Heart right ventricle (tissue), 16 donors: ENCODE measurements around the gene SPRED3. TPM values are rescaled to one million over a fixed set of nuclear protein-coding genes. Genes with fewer than 3 reads are reported as not detected.
A peak's percentile ranks its signal among the peaks of the same experiment; 100 is the strongest.

Source experiments
- ATAC-seq, 8 donors: fragments of 200-7000 bp; cut with Tn5 transposase; one replicate each; pipeline ENCODE4 v1.9.1; 2020; ENCODE audit warnings: mild to moderate bottlenecking in 8 of 8, moderate library complexity in 8 of 8, moderate number of reproducible peaks in 1 of 8
- DNase-seq, 2 donors: peaks; one replicate each; pipeline ENCODE4 v3.0.0-alpha.2; 2020
- H3K27ac ChIP-seq, 10 donors: fragments of 200-600 bp; sonication (generic) in 2 of 10; one replicate each; pipeline versions ENCODE4 v1.5.0 to v1.8.0; 2020 to 2022; ENCODE audit warnings: mild to moderate bottlenecking in 3 of 10
- H3K27me3 ChIP-seq, 7 donors: fragments of 200-600 bp; one replicate each; pipeline ENCODE4 v1.8.0; 2021 to 2022; ENCODE audit warnings: mild to moderate bottlenecking in 2 of 7
- H3K36me3 ChIP-seq, 9 donors: fragments of 200-600 bp; sonication (generic) in 1 of 9; one replicate each; pipeline versions ENCODE4 v1.5.0 to v1.8.0; 2020 to 2022; ENCODE audit warnings: mild to moderate bottlenecking in 2 of 9
- H3K4me1 ChIP-seq, 9 donors: fragments of 200-600 bp; sonication (generic) in 1 of 9; one replicate each; pipeline versions ENCODE4 v1.5.0 to v1.8.0; 2020 to 2022; ENCODE audit warnings: mild to moderate bottlenecking in 4 of 9
- H3K4me3 ChIP-seq, 10 donors: fragments of 200-600 bp; sonication (generic) in 2 of 10; one replicate each; pipeline versions ENCODE4 v1.5.0 to v1.8.0; 2020 to 2022; ENCODE audit warnings: mild to moderate bottlenecking in 7 of 10, moderate library complexity in 2 of 10
- H3K9me3 ChIP-seq, 11 donors: fragments of 200-600 bp in 10 of 11; sonication (generic) in 2 of 11; one replicate each; pipeline versions ENCODE4 v1.5.0 to v1.8.0; 2013 to 2022; ENCODE audit warnings: mild to moderate bottlenecking in 2 of 11, control low read depth in 1 of 11, moderate library complexity in 1 of 11
- WGBS, 2 donors: extraction: QIAGEN DNeasy Blood & Tissue Kit; methylation state at CpG; one replicate each; pipeline ENCODE4 v1.1.7; 2013; ENCODE audit warnings: inconsistent platforms in 1 of 2; 5-methylcytosine and 5-hydroxymethylcytosine counted together
- intact Hi-C, 10 donors: fragments of 100-400 bp; cut with DNase I; formaldehyde crosslinking; loops; one replicate each; pipeline versions ENCODE4 v1.11.1 to v1.14.2; 2022
- polyA plus RNA-seq, 2 donors: library from polyadenylated mRNA; stranded (reverse); fragments of 200-250 nt; gene quantifications; one replicate each; pipeline ENCODE4 v1.2.3, GENCODE V29; 2013
- total RNA-seq, 10 donors: library from RNA; stranded (reverse); fragmentation: NEBNext Ultra II Directional in 3 of 10; extraction: Animal tissue kit (Norgen Biotek cat#: 25700) in 3 of 10; gene quantifications; one replicate each; pipeline versions ENCODE4 v1.2.1 to v1.2.4, GENCODE V29; 2021 to 2023
- TF ChIP-seq, protein P1 (sequence below), 9 donors: fragments of 200-600 bp; sonication (generic) in 2 of 9; IDR thresholded peaks; one replicate each; pipeline versions ENCODE4 v1.5.0 to v1.8.0; 2021 to 2022; ENCODE audit warnings: antibody characterized with exemption in 9 of 9, mild to moderate bottlenecking in 5 of 9, moderate library complexity in 1 of 9
- donor health status: Arrhythmogenic right ventricular cardiomyopathy.
- donor health status: ischemic (EF 13 %, LVEDD 7.1; RV severe dilation, severe dysfunction).
- donor health status: healthy with polysubstance abuse.
- donor health status: DM: no; HTN: yes; CAD: no.
- donor health status: DM: no; HTN: no; CAD: no.
- donor health status: ischemic (EF 25% LVEDD 6.9; RV normal size, moderate dysfunction).
- donor health status: ischemic (EF 25% LVEDD 5.7; RV mildly dilated, moderate dysfunction).
- donor health status: healthy.
- donor health status: DM: yes; HTN: yes; CAD: no.
- donor health status: Ischemic cardiomyopathy.
- donor health status: ischemic (EF 35%, LVEDD 5.7; RV mildly dilated, moderate dysfunction).
- donor health status: nonischemic (EF 11% LVEDD 7.7; RV severe dilation, severe dysfunction).
- donor health status: DM: yes; HTN: yes; CAD: no.
- donor health status: PGD.
- donor health status: ischemic (EF 29% LVEDD 5.4; RV normal size, mild dysfunction).
- donor health status: nonischemic (EF 23%, LVEDD 6.1; RV moderate dilation, normal function).

SPRED3 gene
- total and polyA plus RNA-seq, 12 donors = 0.17 to 1.7 (median 0.54) TPM

DNA sequence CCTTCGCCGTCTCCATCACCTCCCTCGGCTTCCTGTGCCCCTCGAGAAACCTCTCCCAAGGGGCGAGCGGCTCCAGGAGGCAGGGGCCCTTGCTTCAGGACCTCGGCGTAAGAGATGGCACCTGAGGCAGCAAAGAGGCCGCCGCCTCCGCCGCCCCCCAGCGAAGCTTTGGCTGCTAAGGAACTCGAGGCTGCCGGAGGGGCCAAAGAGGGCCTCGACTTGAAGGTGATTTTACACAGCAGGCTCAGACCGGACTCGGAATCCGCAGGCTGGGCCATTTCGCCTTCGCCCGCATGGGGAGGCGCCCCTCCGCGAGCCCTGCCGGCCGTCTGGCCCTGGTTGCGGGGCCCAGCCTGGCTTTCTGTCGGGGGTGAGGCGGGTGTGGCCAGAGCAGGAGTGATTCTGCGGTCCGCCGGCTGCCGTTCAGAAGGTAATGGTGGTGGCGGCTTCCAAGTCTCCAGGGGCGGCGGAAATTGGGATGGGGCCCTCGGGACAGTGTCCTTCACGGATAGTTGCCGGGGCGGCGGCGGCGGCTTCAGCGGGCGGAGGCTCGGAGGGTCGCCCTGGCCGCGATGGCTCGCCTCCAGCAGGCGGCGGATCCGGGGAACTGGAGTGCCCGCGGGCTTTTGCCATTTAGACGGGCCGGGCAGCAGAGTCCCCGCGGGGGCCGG is 2.1 kb upstream of the SPRED3 start:
- H3K27me3 ChIP-seq = peaks cover 0 to 57% (median 0%) of the 10 kb centered on the region in 7 donors
- H3K4me1 ChIP-seq = peaks cover 15 to 47% (median 33%) of the 10 kb centered on the region in 9 donors
- TF ChIP-seq, protein P1, sequence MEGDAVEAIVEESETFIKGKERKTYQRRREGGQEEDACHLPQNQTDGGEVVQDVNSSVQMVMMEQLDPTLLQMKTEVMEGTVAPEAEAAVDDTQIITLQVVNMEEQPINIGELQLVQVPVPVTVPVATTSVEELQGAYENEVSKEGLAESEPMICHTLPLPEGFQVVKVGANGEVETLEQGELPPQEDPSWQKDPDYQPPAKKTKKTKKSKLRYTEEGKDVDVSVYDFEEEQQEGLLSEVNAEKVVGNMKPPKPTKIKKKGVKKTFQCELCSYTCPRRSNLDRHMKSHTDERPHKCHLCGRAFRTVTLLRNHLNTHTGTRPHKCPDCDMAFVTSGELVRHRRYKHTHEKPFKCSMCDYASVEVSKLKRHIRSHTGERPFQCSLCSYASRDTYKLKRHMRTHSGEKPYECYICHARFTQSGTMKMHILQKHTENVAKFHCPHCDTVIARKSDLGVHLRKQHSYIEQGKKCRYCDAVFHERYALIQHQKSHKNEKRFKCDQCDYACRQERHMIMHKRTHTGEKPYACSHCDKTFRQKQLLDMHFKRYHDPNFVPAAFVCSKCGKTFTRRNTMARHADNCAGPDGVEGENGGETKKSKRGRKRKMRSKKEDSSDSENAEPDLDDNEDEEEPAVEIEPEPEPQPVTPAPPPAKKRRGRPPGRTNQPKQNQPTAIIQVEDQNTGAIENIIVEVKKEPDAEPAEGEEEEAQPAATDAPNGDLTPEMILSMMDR (IDR thresholded peaks at IDR 0.05) = no peak
- H3K9me3 ChIP-seq = no peaks in the 10 kb centered on the region
- DNase-seq (no peak), ATAC-seq (peak in 1 of 8 donors; percentile 4)
- H3K36me3 ChIP-seq = peaks cover 0 to 51% (median 29%) of the 10 kb centered on the region in 9 donors
- peak overlapping the region in 1 of 10 donors; percentile 87 for H3K27ac ChIP-seq
- WGBS, 2 donors = 52 to 56% methylated on average over 61 of the region's 61 CpGs
- intact Hi-C loops = no loop called here
- H3K4me3 ChIP-seq = peak overlapping the region in 3 of 10 donors; percentile 57 to 64 (median 59)

DNA sequence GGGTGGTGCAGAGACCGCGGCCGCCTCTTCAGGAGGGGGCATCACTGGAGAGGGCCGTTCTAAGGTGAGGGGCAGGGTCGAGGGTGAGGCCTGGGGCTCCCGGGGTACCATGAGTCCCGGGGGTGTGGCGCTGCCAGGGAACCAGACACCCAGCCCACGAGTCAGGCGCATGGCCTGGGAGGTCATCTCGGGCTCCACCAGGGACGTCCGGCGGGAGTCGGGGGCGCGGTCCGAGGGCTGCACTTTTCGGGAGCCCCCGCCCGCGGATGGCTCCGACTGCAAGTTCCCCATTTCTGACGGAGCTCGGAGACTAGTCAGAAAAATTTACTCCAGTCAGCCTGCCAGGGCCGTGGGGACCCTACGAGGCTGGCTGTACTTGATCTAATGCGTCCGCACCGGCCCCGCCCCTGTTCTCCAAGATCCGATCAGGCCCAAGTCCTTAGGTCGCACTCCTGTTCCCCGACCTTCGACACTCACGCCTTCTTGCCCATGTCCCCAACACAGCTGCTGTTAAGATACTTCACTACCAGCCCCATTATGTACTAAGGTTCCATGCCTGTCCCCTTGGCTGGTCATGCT is 1.4 kb upstream of the SPRED3 start:
- TF ChIP-seq, protein P1 (IDR thresholded peaks at IDR 0.05) = no peak
- H3K27me3 ChIP-seq = peaks cover 0 to 63% (median 0%) of the 10 kb centered on the region in 7 donors
- peak overlapping the region; percentile 33 to 64 (median 54) for H3K4me3 ChIP-seq
- intact Hi-C loops = no loop called here
- peak overlapping the region in 3 of 10 donors; percentile 43 to 87 (median 52) for H3K27ac ChIP-seq
- WGBS, 2 donors = 13 to 15% methylated on average over 36 of the region's 36 CpGs
- H3K36me3 ChIP-seq = peaks cover 0 to 45% (median 22%) of the 10 kb centered on the region in 9 donors
- H3K4me1 ChIP-seq = peaks cover 15 to 47% (median 33%) of the 10 kb centered on the region in 9 donors
- ATAC-seq = peak in 5 of 8 donors; percentile 1 to 19 (median 3)
- H3K9me3 ChIP-seq = no peaks in the 10 kb centered on the region
- DNase-seq = peak in 1 of 2 donors; percentile 28

DNA sequence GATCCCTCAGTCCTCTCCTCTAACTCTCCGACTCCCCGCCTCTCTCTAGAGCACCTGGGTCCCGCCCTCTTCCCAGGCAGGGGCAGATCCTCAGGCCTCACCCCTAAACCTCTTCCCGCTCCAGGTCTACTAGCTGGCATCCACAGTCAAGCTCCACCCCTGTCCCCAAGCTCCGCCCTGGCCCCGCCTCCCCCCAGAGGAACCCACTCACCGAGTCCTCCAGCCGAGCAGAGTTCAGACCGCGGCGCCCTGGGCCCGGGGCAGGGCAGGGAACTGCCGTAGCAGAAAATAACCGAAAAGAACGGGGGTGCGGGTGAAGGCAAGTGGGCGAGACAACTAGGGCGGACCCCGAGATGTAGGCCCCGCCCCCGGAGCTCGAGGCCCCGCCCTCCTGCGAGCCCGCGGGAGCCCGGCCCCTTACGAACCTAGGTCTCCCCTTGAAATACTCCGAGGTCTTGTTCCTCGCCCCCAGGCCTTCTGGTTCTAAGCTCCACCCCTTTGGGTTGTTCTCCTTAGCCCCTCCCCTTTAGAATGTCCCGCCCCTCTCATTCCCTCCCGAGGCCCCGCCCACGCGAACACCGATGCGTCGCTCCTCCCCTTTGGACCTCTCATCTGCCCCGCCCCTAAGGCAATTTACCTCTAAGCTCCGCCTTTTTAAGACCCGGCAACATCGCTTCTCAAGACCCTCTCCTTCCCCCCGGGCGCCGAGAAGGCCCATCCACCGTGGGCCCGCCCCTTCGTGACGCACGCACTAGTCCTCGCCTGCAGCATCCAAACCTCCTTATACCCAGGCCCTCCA is 748 bp upstream of the SPRED3 start, which contains the start of gene GGN:
Gene GGN (minus strand): TSS at position 485 of the 799 bp plus-strand sequence. CDS start 773 bp downstream, outside the sequence.
- intact Hi-C loops = no loop called here
- WGBS, 2 donors = 1 to 2% methylated on average over 49 to 51 of the region's 51 CpGs
- peak; percentile 59 to 79 (median 74) for ATAC-seq

More for the DNA sequence above, 748 bp upstream of the SPRED3 start, which contains the start of gene GGN:
- H3K27me3 ChIP-seq = peaks cover 0 to 65% (median 0%) of the 10 kb centered on the region in 7 donors
- DNase-seq = peak; percentile 75 to 77
- H3K27ac ChIP-seq = peak within 1 kb of the TSS in 6 of 10 donors; percentile 22 to 87 (median 55)
- H3K4me3 ChIP-seq = peak within 1 kb of the TSS; percentile 33 to 64 (median 54)
- H3K36me3 ChIP-seq = peaks cover 0 to 38% (median 16%) of the 10 kb centered on the region in 9 donors
- H3K9me3 ChIP-seq = no peaks in the 10 kb centered on the region
- TF ChIP-seq, protein P1 (IDR thresholded peaks at IDR 0.05) = no peak
- peaks cover 15 to 50% (median 33%) of the 10 kb centered on the region in 9 donors for H3K4me1 ChIP-seq
